NCI-H1930 (cell line): Measurements from ENCODE around the gene OR3A1.
"Not testable (repeated sequence)": the region's sequence is repeated elsewhere in the genome, so short reads cannot be mapped to it uniquely, and the experiment has no call there.

ENCODE experiments used
- DNase-seq, 2 experiments: peaks; one replicate each; lab custom pipeline; 2025; lab: John Stamatoyannopoulos, UW

The OR3A1 gene, protein sequence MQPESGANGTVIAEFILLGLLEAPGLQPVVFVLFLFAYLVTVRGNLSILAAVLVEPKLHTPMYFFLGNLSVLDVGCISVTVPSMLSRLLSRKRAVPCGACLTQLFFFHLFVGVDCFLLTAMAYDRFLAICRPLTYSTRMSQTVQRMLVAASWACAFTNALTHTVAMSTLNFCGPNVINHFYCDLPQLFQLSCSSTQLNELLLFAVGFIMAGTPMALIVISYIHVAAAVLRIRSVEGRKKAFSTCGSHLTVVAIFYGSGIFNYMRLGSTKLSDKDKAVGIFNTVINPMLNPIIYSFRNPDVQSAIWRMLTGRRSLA

DNA sequence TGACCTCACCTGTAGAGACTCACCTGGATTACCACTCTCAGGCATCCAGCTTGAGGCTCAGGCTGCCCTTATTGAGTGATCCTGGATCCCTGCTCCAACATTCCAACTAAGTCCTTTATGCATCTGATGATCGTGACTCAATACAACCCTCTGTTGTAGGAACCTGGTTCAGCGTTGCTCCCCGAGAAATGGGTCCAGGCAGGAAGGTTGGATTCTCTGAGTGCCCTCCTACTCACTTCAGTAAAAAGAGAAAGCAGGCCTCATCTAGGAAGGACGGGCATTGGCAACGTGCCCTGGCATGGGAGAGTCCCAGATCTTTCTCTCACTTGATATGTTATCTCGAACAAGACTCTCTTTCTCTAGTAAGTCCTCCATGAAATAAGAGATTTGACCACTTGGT lies at the start of gene OR3A1:
OR3A1 (minus strand) TSS at position 101 of the 400 bp plus-strand sequence. CDS start 5,778 bp downstream, outside the sequence.
- DNase-seq = no peak

DNA sequence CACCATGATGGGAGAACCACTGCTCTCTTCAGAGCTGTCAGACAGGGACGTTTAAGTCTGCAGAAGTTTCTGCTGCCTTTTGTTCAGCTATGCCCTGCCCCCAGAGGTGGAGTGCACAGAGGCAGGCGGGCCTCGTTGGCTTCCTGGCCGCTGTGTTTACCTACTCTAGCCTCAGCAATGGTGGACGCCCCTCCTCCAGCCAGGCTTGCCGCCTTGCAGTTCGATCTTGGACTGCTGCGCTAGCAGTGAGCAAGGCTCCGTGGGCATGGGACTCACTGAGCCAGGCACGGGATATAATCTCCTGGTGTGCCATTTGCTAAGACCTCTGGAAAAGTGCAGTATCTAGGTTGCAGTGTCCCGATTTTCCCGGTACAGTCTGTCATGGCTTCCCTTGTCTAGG lies 44.6 kb upstream of the OR3A1 start:
- DNase-seq = not testable (repeated sequence)

DNA sequence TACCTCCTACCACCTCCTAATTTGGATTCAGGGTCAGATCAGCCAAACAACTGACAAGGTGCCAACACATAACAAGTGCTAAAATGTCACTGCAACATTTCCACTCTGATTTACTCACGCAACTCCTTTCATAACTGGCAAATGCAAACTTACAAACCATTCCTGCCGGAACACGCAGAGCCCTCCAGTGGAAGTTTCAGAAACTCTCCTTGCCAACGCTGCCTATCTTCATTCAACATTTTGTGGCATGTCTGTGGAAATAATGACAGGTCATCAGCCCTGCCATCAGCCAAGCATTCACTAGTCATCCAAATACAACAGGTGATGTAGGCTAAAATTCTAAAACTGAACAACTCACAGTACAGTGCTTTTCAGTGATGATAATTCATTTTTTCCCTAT lies 37.7 kb upstream of the OR3A1 start:
- DNase-seq = no peak

DNA sequence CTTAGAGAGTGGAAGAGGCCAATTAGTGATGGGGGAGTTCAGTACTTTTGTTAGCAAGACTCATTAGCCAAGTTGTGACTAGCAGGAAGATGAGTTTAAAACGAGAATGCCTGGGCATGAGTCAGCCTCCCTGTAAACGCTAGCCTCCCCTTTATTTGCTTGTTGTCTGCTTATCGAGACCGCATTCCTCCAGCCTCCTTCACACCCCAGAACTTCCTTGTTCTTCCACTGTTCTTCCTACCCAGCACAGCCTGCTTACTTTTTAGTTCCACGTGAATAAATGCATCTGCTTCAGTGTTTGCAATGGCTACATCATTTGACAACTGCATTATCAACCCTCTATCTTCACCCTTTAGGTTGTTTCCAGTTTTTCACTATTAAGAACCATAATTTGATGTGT lies 20.2 kb upstream of the OR3A1 start:
- DNase-seq = no peak

DNA sequence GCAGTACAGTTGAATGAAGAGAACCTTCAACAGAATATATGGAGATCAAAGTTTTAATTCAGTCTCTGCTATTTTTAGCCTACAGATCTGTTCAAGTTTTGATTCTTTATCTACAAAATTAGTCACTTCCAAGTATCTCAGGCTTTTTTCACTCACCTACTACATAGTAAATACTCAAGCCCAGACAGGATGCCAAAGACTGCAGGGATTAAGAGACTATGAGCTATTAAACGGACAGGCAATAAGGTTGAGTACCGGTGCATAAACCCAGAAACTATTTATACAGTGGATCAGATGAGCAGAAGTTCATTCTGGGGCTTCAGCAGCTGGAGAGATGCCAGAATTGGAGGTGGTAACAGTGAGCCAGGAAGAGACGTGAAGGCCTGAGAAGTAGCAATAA lies 18.7 kb upstream of the OR3A1 start:
- no peak for DNase-seq

DNA sequence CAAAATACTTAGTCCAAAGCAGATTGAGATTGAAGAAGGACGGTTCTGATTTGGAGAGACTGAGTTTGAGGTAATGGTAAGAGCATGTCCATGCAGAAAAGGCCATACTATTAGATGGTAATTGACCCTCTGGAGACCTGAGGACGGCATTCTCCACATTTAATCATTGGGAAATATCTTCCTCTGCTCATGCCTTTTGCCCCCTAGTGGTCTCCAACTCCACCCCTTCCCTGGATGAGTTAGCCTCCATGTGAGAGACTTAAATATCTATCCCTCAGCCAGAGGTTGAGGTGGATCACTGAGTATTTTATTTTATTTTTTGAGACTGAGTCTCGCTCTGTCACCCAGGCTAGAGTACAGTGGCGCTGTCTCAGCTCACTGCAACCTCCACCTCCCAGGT lies 10.4 kb upstream of the OR3A1 start:
- DNase-seq = no peak

DNA sequence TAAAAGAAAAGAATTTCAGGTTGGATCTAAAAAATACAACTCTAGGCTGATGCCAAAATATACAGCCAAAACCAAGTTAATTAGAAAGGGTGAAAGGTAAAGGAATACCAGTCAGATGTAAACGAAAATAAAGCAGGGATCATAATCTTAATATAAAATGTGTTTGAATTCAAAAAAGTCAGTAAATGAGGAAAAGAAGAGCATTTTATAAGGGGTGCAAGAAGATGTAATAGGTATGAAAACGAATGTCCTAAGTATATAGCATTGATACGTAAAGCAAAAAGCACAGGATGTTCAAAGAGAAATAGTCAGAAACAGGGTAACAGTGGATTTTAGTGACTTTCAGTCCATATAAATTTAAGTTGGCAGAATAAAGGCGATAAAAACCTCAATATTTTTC lies 2.5 kb downstream of the OR3A1 start:
- DNase-seq = no peak

DNA sequence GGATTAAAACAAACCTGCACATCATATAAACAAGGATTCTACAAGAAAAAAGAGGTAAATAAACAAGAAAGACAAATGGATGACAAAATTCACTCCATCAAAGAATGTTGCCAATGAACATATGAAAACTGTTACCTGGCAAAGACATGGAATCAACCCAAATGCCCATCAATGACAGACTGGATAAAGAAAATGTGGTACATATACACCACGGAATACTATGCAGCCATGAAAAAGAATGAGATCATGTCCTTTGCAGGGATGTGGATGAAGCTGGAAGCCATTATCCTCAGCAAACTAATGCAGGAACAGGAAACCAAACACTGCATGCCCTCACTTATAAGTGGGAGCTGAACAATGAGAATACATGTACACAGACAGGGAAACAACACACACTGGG lies 4.6 kb downstream of the OR3A1 start:
- not testable (repeated sequence) for DNase-seq

DNA sequence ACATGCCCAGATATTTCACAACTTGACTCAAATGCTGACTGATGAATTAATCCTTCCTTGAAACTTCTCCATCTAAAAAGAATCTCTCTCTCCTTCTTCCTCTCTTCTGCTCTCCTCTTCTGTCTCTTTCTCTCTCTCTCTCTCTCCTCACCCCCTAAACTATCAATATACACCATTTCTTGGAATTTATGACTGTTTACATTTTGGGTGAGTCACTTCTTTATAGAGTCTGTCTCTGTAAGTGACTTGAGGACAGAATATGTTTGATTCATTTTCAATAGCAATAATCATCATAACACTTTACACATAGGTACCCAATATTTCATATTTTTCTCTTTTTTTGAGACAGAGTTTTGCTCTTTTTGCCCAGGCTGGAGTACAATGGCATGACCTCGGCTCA lies 15.3 kb downstream of the OR3A1 start:
- no peak for DNase-seq

DNA sequence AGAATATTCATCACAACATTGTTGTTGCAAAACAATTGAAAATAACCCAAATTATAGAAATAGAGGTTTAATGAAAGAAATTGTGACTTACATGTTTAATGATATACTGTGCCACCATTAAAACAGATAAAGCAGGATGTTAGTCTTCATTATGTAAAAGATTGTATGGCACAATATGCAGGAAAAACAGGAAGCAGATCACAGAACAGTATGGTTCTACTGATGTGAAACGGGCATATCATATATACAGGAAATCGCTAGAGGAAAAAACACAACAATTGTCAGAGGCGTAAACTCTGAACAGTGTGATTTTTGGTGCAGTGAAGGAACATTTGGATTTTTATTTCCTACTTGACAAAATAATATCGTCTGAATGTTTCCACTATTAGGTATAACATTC lies 22.0 kb downstream of the OR3A1 start:
- no peak for DNase-seq

DNA sequence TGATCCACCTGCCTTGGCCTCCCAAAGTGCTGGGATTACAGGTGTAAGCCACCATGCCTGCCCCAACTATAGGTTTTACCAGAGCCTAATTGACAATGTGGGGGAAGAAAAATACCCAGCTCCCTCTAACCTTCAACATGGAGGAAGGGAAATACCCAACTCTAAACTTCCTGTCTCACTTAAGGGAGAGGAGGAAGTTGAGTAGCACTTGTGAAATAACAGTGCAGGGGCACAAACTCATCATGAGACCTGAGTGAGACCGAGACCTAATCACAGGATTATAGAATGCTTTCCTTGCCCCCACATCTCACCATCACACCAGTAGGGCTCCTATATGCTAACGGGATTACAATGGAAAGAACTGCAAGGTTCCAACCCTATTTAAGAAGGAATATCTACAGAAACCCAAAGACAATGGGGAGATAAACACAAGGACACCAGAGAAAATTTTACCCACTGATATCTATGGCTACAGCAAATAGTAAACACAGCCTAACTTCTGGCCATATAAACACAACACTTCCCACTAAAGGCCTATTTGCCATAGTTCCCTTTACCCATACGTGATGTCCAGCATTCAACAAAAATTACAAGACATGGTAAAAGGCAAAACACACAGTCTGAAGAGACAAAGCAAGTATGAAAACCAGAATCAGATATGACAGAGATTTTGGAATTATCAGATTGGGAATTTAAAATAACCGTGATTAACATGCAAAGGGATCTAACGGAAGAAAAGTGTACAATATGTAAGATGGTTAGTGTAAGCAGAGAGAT lies 26.9 kb downstream of the OR3A1 start:
- DNase-seq = no peak

DNA sequence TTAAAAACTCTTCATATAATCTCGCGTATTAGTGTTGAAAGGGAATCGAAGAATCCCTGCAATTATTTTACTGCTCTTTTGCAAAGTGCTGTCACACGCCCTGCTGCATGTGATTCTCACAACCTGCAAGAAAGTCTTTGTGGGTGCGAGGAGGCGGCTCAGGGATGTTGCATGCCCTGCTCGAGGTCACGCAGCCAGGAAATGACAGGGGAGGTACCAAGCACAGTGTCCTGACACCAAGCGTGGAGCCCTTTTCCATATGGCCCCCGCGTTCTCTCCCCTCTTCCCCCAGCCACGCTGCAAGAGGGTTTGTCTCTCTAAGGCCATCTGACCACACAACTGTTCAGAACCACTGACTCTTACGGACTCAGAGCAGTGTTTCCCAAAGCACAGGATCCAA lies 37.6 kb downstream of the OR3A1 start:
- DNase-seq = no peak

DNA sequence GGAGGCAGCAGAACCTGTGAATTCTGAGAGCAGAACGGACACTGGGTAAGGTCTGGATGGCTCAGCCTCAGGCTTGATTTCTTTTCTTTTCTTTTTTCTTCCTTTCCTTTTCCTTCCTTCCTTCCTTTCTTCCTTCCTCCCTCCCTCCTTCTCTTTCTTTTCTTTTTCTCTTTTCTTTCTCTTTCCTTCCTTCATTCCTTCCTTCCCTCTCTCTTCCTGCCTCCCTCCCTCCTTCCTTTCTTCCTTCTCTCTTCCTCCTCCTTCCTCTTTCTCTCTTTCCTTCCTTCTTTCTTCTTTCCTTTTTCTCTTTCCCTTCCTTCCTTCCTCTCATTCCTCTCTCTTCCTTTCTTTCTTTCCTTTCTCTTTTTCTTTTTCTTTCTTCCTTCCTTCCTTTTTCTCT lies 38.0 kb downstream of the OR3A1 start:
- no peak for DNase-seq

DNA sequence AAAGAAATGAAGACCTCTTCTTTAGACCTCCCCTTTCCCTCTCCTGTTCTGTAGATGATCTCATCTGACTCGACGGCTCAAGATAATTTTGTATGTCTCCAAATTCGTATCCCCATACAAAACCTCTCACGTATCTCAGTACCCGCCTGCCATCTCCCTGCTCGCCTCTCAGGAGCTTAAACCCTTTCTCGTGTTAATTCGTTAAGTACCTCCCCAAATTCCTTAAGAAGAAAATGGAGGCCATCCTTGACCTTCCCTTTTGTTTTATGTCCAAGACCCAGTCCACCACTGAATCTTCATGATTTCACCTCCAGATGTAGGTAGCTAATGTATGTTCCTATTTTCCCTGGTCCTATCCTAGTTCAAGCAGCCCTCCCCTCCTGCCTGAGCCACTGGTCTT lies 41.6 kb downstream of the OR3A1 start:
- DNase-seq = no peak

DNA sequence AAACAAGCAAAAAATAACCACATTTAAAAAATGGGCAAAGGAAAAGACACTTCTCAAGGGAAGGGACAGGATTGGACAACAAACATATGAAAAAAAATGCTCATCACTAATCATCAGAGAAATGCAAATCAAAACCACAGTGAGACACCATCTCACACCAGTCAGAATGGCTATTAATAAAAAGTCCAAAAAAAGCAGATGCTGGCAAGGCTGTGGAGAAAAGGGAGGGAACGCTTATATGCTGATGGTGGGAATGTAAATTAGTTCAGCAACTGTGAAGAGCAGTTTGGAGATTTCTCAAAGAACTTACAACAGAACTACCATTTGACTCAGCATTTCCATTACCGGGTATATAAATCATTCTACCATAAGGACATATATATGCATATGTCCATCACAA lies 49.1 kb downstream of the OR3A1 start:
- DNase-seq = not testable (repeated sequence)

DNA sequence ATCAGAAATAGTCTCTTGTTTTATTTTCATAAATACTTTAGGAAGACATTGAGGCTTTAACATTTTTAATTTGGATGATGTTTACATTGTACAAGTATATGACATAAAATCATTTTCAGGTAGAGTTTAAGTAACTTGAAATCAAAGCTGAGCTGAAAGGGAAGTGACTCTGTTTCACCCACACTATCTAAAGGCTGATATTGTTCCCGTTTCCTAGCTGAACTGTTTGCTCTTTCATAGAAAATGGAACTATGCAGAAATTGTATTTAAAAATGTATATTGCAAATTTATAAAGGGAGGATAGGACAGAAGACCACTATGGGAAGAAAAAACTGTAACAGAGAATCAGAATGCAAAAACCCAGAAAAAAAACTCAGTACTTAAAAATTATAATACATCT lies 53.3 kb downstream of the OR3A1 start:
- DNase-seq = not testable (repeated sequence)

DNA sequence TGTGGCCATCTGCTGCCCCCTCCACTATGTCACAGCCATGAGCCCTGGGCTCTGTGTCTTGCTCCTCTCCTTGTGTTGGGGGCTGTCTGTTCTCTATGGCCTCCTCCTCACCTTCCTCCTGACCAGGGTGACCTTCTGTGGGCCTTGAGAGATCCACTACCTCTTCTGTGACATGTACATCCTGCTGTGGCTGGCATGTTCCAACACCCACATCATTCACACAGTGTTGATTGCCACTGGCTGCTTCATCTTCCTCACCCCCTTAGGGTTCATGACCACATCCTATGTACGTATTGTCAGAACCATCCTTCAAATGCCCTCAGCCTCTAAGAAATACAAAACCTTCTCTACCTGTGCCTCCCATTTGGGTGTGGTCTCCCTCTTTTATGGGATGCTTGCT lies 57.1 kb downstream of the OR3A1 start:
- not testable (repeated sequence) for DNase-seq
